Measurements from ENCODE around the gene USP13.
A peak's percentile ranks its signal among the peaks of the same experiment; 100 is the strongest.
"Not testable (repeated sequence)": the region's sequence is repeated elsewhere in the genome, so short reads cannot be mapped to it uniquely, and the experiment has no call there.

The USP13 gene, protein sequence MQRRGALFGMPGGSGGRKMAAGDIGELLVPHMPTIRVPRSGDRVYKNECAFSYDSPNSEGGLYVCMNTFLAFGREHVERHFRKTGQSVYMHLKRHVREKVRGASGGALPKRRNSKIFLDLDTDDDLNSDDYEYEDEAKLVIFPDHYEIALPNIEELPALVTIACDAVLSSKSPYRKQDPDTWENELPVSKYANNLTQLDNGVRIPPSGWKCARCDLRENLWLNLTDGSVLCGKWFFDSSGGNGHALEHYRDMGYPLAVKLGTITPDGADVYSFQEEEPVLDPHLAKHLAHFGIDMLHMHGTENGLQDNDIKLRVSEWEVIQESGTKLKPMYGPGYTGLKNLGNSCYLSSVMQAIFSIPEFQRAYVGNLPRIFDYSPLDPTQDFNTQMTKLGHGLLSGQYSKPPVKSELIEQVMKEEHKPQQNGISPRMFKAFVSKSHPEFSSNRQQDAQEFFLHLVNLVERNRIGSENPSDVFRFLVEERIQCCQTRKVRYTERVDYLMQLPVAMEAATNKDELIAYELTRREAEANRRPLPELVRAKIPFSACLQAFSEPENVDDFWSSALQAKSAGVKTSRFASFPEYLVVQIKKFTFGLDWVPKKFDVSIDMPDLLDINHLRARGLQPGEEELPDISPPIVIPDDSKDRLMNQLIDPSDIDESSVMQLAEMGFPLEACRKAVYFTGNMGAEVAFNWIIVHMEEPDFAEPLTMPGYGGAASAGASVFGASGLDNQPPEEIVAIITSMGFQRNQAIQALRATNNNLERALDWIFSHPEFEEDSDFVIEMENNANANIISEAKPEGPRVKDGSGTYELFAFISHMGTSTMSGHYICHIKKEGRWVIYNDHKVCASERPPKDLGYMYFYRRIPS

GRCh38 chr3:179652447-179653095, at the start of gene USP13:
Gene USP13 (plus strand): TSS chr3:179653040. CDS start chr3:179653226, 186 bp downstream.
- DNase-seq (ENCODE audit: low read depth in 2 of 2): peak; percentile 24 to 33

GRCh38 chr3:179603321-179603720, 49.5 kb upstream of the USP13 start:
- DNase-seq (ENCODE audit: low read depth in 2 of 2): no peak

GRCh38 chr3:179603831-179604230, 49.0 kb upstream of the USP13 start:
- no peak for DNase-seq (ENCODE audit: low read depth in 2 of 2)

GRCh38 chr3:179604321-179605078, 48.3 kb upstream of the USP13 start, which contains the start of the genes MRPL47 and NDUFB5:
Gene MRPL47 (minus strand): TSS chr3:179604638. CDS start chr3:179604624, 14 bp downstream.
Gene NDUFB5 (plus strand): TSS chr3:179604794. CDS start chr3:179604816, 22 bp downstream.
- peak; percentile 86 to 87 for DNase-seq (ENCODE audit: low read depth in 2 of 2)

GRCh38 chr3:179606534-179607085, 46.2 kb upstream of the USP13 start:
- DNase-seq (ENCODE audit: low read depth in 2 of 2): no peak

DNA sequence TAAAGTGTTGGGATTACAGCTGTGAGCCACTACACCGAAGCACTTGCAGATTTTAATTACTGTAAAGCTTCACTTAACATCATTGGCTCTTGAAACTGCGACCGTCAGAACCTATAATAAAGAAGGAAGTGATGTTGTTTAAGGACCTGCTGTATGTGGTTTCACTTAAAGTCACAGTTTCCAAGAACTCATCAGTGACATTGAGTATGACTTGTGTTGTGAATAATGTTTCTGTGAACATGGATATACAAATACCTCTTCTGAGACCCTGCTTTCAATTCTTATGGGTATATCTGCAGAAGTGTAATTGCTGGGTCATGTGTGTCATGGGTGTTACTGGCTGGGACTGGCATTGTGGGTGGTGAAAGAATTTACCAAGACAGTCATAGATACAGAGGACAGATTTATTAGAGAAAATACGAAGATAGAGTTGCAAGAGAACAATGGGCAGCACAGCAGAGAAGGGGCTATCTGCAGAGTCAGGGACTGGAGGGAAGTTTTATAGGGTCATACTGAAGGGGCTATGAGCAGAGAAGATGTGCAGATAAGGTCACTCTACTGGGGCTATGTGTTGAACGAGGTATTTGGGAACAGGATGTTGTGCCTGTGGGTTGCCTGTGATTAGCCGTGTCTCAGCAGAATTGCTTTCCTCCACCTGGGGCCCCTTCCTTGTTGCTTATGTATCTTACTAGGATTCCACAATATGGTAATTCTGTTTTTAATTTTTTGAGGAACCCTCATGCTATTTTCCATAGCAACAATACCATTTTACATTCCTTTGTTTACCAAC, 43.7 kb upstream of the USP13 start:
- no peak for DNase-seq (ENCODE audit: low read depth in 2 of 2)

DNA sequence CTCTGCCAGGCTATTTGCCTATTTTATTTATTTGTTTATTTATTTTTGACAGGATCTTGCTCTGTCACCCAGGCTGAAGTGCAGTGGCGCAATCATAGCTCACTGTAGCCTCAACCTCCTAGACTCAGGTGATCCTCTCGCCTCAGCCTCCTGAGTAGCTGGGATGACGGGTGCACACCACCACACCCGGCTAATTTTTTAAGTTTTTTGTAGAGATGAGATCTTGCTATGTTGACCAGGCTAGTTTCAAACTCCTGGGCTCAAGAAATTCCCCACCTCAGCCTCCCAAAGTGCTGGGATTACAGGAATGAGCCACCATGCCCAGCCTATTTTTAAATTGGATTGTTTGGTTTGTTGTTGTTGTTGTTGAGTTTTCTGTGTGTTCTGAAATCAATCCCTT, 42.8 kb upstream of the USP13 start:
- no peak for DNase-seq (ENCODE audit: low read depth in 2 of 2)

GRCh38 chr3:179613807-179614206, 39.0 kb upstream of the USP13 start:
- DNase-seq (ENCODE audit: low read depth in 2 of 2): no peak

DNA sequence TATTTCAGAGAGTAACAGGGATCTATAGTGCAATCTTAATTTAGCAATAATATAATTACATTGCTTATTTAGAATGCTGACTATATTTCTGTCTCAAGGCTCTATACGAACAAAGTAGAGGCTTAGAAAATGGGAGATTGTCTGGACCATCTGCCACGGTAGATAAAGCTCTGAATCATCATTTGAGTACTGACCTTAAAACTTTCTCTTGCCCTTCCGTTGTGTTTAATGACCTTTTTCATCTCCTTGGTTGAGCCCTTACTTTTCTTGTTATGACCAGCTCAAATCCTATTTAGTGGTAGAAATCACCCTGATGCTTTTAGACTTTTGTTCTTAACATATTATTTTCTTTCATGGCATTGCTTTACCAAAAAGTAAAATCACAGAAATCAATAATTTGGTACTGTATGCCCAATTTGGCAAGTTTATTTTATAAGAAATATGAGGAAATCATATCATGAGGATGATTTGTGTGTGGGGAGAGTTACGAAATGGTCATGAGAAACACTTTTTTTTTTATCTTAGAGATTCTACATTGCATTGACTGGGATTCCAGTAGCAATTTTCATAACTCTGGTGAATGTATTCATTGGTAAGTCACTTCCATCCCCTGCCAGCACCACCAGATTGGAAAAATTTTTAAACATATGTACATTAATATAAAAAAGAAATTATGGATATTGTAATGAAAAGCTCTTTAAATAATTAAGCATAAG, 37.2 kb upstream of the USP13 start:
- DNase-seq (ENCODE audit: low read depth in 2 of 2): no peak

DNA sequence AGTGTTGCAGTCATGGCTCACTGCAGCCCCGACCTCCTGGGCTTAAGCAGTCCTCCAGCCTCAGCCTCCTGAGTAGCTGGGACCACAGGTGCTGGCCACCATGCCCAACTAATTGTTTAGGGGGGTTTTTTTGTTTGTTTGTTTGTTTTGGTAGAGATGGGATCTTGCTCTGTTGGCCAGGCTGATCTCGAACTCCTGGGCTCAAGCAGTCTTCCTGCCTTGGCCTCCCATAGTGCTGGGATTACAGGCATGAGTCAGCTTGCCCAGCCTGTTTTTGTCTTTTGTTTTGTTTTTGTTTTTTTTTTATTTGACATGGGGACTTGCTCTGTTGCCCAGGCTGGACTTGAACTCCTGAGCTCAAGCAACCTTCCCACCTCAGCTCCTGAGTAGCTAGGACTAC, 30.8 kb upstream of the USP13 start:
- no peak for DNase-seq (ENCODE audit: low read depth in 2 of 2)

- DNase-seq (ENCODE audit: low read depth in 2 of 2): no peak
Observed at GRCh38 chr3:179624451-179624850, 28.4 kb upstream of the USP13 start.

DNA sequence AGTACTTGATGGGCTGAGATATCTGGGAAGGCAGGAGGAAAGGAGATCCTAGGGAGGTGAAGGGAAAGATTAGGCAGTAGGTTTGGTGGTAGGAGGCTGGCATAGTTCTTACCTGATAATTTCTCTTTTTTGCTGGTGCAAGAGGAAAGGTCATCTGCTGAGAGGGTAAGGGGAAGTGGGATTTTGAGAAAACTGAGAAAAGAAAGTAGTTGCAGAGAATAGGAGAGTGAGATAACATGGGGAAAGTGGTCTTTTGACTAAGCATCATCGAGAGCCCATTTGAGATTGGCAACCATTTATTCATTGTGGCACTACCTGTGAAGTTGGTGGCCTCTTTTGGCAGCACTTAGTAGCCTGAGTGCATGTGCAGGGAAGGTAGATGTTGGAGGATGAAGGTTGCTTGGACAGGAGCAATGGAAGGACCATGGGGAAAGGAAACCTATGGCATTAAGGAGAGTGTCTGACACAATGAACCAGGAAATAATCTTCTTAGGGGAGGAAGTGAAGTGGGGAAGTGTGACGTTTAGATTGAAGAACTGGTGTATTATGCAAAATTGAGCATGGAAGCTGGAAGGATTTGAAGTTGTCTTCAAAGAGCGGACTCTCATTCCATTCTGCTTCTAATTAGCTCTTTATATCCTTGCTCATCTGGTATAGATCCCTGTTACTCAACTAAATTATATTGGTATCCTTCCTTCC, 21.9 kb upstream of the USP13 start:
- no peak for DNase-seq (ENCODE audit: low read depth in 2 of 2)

- DNase-seq (ENCODE audit: low read depth in 2 of 2): no peak
Observed at GRCh38 chr3:179640469-179640868, 12.4 kb upstream of the USP13 start.

GRCh38 chr3:179642871-179643270, 10.0 kb upstream of the USP13 start:
- DNase-seq (ENCODE audit: low read depth in 2 of 2): no peak

DNA sequence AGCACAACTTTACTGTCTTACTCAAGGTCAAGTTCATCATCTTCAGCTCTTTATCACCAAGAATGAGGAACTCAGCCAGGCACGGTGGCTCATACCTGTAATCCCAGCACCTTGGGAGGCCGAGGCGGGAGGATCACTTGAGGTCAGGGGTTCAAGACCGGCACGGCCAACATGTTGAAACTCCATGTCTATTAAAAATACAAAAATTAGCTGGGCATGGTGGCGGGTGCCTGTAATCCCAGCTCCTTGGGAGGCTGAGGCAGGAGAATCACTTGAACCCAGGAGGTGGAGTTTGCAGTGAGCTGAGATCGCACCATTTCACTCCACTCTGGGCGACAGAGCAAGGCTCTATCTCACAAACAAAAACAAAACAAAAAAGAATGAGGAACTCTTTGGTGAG, 9.0 kb upstream of the USP13 start:
- DNase-seq (ENCODE audit: low read depth in 2 of 2): not testable (repeated sequence)

GRCh38 chr3:179646177-179646576, 6.7 kb upstream of the USP13 start:
- DNase-seq (ENCODE audit: low read depth in 2 of 2): no peak

GRCh38 chr3:179651687-179652446, 973 bp upstream of the USP13 start:
- no peak for DNase-seq (ENCODE audit: low read depth in 2 of 2)

All from stimulated activated CD8-positive, alpha-beta memory T cell treated with anti-CD3 and anti-CD28 coated beads, Interleukin-15, amount 100 ng/mL, for 48 hours (primary cell).